HEK293 (cell line): ENCODE measurements around the gene CYTH3.
A peak's percentile ranks its signal among the peaks of the same experiment; 100 is the strongest.

ENCODE experiments used
- CTCF ChIA-PET: fragments of 350-600 bp; formaldehyde crosslinking; extraction: SDS; loops from one replicate; lab custom pipeline; 2021; ENCODE audit warnings: antibody characterized with exemption; lab: Yijun Ruan, JAX
- POLR2A ChIA-PET: fragments of 300-600 bp; formaldehyde crosslinking; extraction: SDS; loops from one replicate; lab custom pipeline; 2020; ENCODE audit warnings: antibody characterized with exemption, inconsistent platforms; lab: Yijun Ruan, JAX
- H3K27ac ChIP-seq: fragments of 200-500 bp; sonication (Bioruptor generic); 2 replicates; pipeline ENCODE4 v1.5.1; 2014; ENCODE audit warnings: low read depth, low read length, control low read depth, inconsistent platforms; ENCODE audit errors: extremely low read depth
- H3K36me3 ChIP-seq, 2 experiments: fragments of 200-500 bp in 1 of 2; sonication (Bioruptor generic) in 1 of 2; 1 replicate in 1 of 2; 2 replicates in 1 of 2; pipeline ENCODE4 v1.5.1; 2014 to 2017; ENCODE audit warnings: inconsistent platforms in 2 of 2, low read length in 2 of 2; ENCODE audit not compliant: control insufficient read depth in 2 of 2, insufficient read depth in 1 of 2
- H3K4me1 ChIP-seq: fragments of 200-500 bp; sonication (Bioruptor generic); 2 replicates; pipeline ENCODE4 v1.5.1; 2014; ENCODE audit warnings: mild to moderate bottlenecking, low read length, inconsistent platforms; ENCODE audit not compliant: control insufficient read depth, insufficient read depth
- H3K4me3 ChIP-seq: 2 replicates; pipeline ENCODE4 v1.5.1; 2011; ENCODE audit warnings: low read depth, mild to moderate bottlenecking, control low read depth, low read length, moderate library complexity
- H3K9me3 ChIP-seq: fragments of 200-500 bp; sonication (Bioruptor generic); 2 replicates; pipeline ENCODE4 v1.5.1; 2014; ENCODE audit warnings: low read depth, low read length, inconsistent platforms; ENCODE audit not compliant: control insufficient read depth, insufficient read depth
- GLIS2 ChIP-seq: fragments of 450-650 bp; formaldehyde crosslinking; IDR thresholded peaks from 2 replicates; pipeline ENCODE4 v1.5.1; 2016; ENCODE audit warnings: missing biosample characterization, missing genetic modification characterization
- KLF16 ChIP-seq: fragments of 450-650 bp; formaldehyde crosslinking; IDR thresholded peaks from 2 replicates; pipeline ENCODE4 v1.5.1; 2017; ENCODE audit warnings: missing biosample characterization, missing genetic modification characterization
- OVOL3 ChIP-seq: fragments of 450-650 bp; formaldehyde crosslinking; IDR thresholded peaks from 2 replicates; pipeline ENCODE4 v1.5.1; 2016; ENCODE audit warnings: missing biosample characterization, missing genetic modification characterization
- PRDM1 ChIP-seq: fragments of 450-650 bp; formaldehyde crosslinking; IDR thresholded peaks from 2 replicates; pipeline ENCODE4; 2016; ENCODE audit warnings: missing biosample characterization, missing genetic modification characterization
- SALL2 ChIP-seq: fragments of 450-650 bp; formaldehyde crosslinking; IDR thresholded peaks from 2 replicates; pipeline ENCODE4 v1.5.0; 2017; ENCODE audit warnings: missing biosample characterization, mild to moderate bottlenecking, missing genetic modification characterization, borderline replicate concordance
- TCF7L2 ChIP-seq: IDR thresholded peaks from 2 replicates; pipeline ENCODE4 v1.6.1; 2011; ENCODE audit warnings: low read depth, mild to moderate bottlenecking, inconsistent platforms, low read length, moderate library complexity, borderline replicate concordance
- ZEB2 ChIP-seq: fragments of 450-650 bp; formaldehyde crosslinking; IDR thresholded peaks from 2 replicates; pipeline ENCODE4 v1.5.1; 2016; ENCODE audit warnings: missing biosample characterization, missing genetic modification characterization
- ZNF146 ChIP-seq: fragments of 450-650 bp; formaldehyde crosslinking; IDR thresholded peaks from 2 replicates; pipeline ENCODE4 v1.5.1; 2016; ENCODE audit warnings: missing biosample characterization, missing genetic modification characterization
- ZNF155 ChIP-seq: fragments of 450-650 bp; formaldehyde crosslinking; IDR thresholded peaks from 2 replicates; pipeline ENCODE4 v1.5.1; 2016; ENCODE audit warnings: missing biosample characterization, missing genetic modification characterization
- ZNF24 ChIP-seq: fragments of 450-650 bp; formaldehyde crosslinking; IDR thresholded peaks from 2 replicates; pipeline ENCODE4 v1.5.1; 2016; ENCODE audit warnings: missing biosample characterization, missing genetic modification characterization
- ZNF324 ChIP-seq: fragments of 450-650 bp; formaldehyde crosslinking; IDR thresholded peaks from 2 replicates; pipeline ENCODE4 v1.5.1; 2016; ENCODE audit warnings: missing biosample characterization, missing genetic modification characterization
- ZNF366 ChIP-seq: fragments of 450-650 bp; formaldehyde crosslinking; conservative IDR thresholded peaks from 2 replicates; pipeline ENCODE4 v1.5.1; 2016; ENCODE audit warnings: missing biosample characterization, missing genetic modification characterization
- ZNF394 ChIP-seq: fragments of 450-650 bp; formaldehyde crosslinking; IDR thresholded peaks from 2 replicates; pipeline ENCODE4 v1.5.1; 2016; ENCODE audit warnings: missing biosample characterization, missing genetic modification characterization, mild to moderate bottlenecking, moderate library complexity, borderline replicate concordance
- ZNF514 ChIP-seq: fragments of 450-650 bp; formaldehyde crosslinking; IDR thresholded peaks from 2 replicates; pipeline ENCODE4 v1.5.1; 2016; ENCODE audit warnings: missing biosample characterization, missing genetic modification characterization
- ZNF571 ChIP-seq: fragments of 450-650 bp; formaldehyde crosslinking; IDR thresholded peaks from 2 replicates; pipeline ENCODE4 v1.5.0; 2017; ENCODE audit warnings: missing biosample characterization, missing genetic modification characterization
- ZNF596 ChIP-seq: fragments of 450-650 bp; IDR thresholded peaks from 2 replicates; pipeline ENCODE4 v1.5.0; 2018; ENCODE audit warnings: missing biosample characterization, mild to moderate bottlenecking, missing genetic modification characterization, moderate library complexity
- ZNF629 ChIP-seq: fragments of 450-650 bp; formaldehyde crosslinking; IDR thresholded peaks from 2 replicates; pipeline ENCODE4 v1.5.1; 2017; ENCODE audit warnings: missing biosample characterization, missing genetic modification characterization
- ZNF660 ChIP-seq: fragments of 450-650 bp; IDR thresholded peaks from 2 replicates; pipeline ENCODE4 v1.5.1; 2018; ENCODE audit warnings: missing biosample characterization, mild to moderate bottlenecking, missing genetic modification characterization
- ZSCAN23 ChIP-seq: fragments of 450-650 bp; formaldehyde crosslinking; IDR thresholded peaks from 2 replicates; pipeline ENCODE4 v1.5.1; 2016; ENCODE audit warnings: missing biosample characterization, missing genetic modification characterization
- ZXDB ChIP-seq: fragments of 450-650 bp; formaldehyde crosslinking; IDR thresholded peaks from 2 replicates; pipeline ENCODE4 v1.5.1; 2016; ENCODE audit warnings: missing biosample characterization, missing genetic modification characterization
- TF ChIP-seq, protein P1 (sequence below): fragments of 450-650 bp; formaldehyde crosslinking; conservative IDR thresholded peaks from 2 replicates; pipeline ENCODE4 v1.5.1; 2016; ENCODE audit warnings: low read depth, missing biosample characterization, missing genetic modification characterization
- TF ChIP-seq, protein P2 (sequence below): fragments of 450-650 bp; formaldehyde crosslinking; IDR thresholded peaks from 2 replicates; pipeline ENCODE4 v1.5.1; 2017; ENCODE audit warnings: missing biosample characterization, missing genetic modification characterization
- TF ChIP-seq, protein P3 (sequence below): fragments of 450-650 bp; formaldehyde crosslinking; IDR thresholded peaks from 2 replicates; pipeline ENCODE4 v1.5.1; 2017; ENCODE audit warnings: missing biosample characterization, missing genetic modification characterization
- TF ChIP-seq, protein P4 (sequence below): fragments of 450-650 bp; formaldehyde crosslinking; IDR thresholded peaks from 2 replicates; pipeline ENCODE4 v1.5.1; 2016; ENCODE audit warnings: missing biosample characterization, missing genetic modification characterization

CYTH3 gene

DNA sequence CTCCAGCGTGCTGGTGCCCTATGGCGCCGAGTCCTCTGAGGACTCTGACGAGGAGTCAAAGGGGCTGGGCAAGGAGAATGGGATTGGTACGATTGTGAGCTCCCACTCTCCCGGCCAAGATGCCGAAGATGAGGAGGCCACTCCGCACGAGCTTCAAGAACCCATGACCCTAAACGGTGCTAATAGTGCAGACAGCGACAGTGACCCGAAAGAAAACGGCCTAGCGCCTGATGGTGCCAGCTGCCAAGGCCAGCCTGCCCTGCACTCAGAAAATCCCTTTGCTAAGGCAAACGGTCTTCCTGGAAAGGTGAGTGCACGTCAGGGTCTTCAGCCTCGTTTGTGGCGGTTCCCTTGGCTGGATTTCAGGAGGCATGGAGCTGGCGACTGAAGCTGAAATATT, 122.4 kb downstream of the CYTH3 start:
- no peak overlapping the region for H3K4me3 ChIP-seq
- no peaks in the 10 kb centered on the region for H3K9me3 ChIP-seq
- CTCF ChIA-PET = interaction anchor here (0.6 kb wide), 1 partner anchor 161 kb away, joined by 3 read pairs; no protein-coding TSS in a partner anchor
- H3K27ac ChIP-seq = peak overlapping the region; percentile 16; the same call in 1 of the 2 replicates
- POLR2A ChIA-PET = no interaction called here
- peaks cover 38 to 94% of the 10 kb centered on the region in 2 experiments for H3K36me3 ChIP-seq
- TF ChIP-seq ZNF571 (no peak), ZNF24 (no peak), GLIS2 (no peak), SALL2 (tag by site-specific recombination) (no peak), OVOL3 (tag by site-specific recombination) (no peak), ZEB2 (tag by site-specific recombination) (no peak), ZNF394 (tag by site-specific recombination) (no peak), ZXDB (no peak), ZSCAN23 (tag by site-specific recombination) (no peak), ZNF596 (tag by site-specific recombination) (no peak), TCF7L2 (no peak), ZNF324 (no peak), ZNF366 (no peak), ZNF514 (tag by site-specific recombination) (no peak)
- TF ChIP-seq, protein P1, sequence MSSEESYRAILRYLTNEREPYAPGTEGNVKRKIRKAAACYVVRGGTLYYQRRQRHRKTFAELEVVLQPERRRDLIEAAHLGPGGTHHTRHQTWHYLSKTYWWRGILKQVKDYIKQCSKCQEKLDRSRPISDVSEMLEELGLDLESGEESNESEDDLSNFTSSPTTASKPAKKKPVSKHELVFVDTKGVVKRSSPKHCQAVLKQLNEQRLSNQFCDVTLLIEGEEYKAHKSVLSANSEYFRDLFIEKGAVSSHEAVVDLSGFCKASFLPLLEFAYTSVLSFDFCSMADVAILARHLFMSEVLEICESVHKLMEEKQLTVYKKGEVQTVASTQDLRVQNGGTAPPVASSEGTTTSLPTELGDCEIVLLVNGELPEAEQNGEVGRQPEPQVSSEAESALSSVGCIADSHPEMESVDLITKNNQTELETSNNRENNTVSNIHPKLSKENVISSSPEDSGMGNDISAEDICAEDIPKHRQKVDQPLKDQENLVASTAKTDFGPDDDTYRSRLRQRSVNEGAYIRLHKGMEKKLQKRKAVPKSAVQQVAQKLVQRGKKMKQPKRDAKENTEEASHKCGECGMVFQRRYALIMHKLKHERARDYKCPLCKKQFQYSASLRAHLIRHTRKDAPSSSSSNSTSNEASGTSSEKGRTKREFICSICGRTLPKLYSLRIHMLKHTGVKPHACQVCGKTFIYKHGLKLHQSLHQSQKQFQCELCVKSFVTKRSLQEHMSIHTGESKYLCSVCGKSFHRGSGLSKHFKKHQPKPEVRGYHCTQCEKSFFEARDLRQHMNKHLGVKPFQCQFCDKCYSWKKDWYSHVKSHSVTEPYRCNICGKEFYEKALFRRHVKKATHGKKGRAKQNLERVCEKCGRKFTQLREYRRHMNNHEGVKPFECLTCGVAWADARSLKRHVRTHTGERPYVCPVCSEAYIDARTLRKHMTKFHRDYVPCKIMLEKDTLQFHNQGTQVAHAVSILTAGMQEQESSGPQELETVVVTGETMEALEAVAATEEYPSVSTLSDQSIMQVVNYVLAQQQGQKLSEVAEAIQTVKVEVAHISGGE = no peak
- TF ChIP-seq, protein P2, sequence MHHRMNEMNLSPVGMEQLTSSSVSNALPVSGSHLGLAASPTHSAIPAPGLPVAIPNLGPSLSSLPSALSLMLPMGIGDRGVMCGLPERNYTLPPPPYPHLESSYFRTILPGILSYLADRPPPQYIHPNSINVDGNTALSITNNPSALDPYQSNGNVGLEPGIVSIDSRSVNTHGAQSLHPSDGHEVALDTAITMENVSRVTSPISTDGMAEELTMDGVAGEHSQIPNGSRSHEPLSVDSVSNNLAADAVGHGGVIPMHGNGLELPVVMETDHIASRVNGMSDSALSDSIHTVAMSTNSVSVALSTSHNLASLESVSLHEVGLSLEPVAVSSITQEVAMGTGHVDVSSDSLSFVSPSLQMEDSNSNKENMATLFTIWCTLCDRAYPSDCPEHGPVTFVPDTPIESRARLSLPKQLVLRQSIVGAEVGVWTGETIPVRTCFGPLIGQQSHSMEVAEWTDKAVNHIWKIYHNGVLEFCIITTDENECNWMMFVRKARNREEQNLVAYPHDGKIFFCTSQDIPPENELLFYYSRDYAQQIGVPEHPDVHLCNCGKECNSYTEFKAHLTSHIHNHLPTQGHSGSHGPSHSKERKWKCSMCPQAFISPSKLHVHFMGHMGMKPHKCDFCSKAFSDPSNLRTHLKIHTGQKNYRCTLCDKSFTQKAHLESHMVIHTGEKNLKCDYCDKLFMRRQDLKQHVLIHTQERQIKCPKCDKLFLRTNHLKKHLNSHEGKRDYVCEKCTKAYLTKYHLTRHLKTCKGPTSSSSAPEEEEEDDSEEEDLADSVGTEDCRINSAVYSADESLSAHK (tag by site-specific recombination) = no peak
- H3K4me1 ChIP-seq = no peaks in the 10 kb centered on the region

DNA sequence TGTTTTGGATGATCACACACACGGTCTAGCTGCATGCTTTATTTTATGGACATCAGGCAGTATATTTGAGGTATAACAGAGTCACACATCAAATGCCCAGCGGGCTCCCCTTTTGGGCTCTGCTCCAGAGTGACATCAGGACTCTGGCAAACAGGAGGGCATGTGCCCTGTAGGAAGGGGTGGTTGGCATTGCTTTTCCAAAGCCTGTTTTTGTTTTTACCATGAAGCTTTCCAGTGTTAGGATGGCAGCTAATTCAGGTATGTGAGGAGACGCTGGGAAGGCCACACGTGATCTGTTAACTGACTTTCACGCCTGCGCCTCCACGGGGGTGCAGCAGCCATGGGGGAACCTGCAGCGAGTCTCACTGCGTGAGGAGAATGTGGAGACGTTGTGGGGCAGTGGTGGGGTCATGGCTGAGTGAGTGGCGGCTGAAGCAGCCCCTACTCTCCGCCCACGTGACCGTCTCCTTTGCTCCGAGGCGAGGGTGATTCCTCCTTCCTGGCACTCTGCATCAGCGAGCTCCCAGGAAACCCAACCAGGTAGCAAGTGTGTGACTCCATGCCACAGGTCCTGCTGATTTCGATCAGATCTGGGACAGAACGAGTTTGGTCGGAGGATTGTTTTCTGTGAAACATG, 123.6 kb downstream of the CYTH3 start:
- POLR2A ChIA-PET = no interaction called here
- CTCF ChIA-PET = interaction anchor here (0.6 kb wide), 1 partner anchor 292 kb away, joined by 5 read pairs; no protein-coding TSS in a partner anchor
- H3K27ac ChIP-seq = no peak overlapping the region
- H3K36me3 ChIP-seq = peaks cover 42 to 93% of the 10 kb centered on the region in 2 experiments
- no peaks in the 10 kb centered on the region for H3K9me3 ChIP-seq
- no peak overlapping the region for H3K4me3 ChIP-seq
- H3K4me1 ChIP-seq = no peaks in the 10 kb centered on the region
- no peak for TF ChIP-seq ZNF629 (tag by site-specific recombination)
- TF ChIP-seq, protein P3, sequence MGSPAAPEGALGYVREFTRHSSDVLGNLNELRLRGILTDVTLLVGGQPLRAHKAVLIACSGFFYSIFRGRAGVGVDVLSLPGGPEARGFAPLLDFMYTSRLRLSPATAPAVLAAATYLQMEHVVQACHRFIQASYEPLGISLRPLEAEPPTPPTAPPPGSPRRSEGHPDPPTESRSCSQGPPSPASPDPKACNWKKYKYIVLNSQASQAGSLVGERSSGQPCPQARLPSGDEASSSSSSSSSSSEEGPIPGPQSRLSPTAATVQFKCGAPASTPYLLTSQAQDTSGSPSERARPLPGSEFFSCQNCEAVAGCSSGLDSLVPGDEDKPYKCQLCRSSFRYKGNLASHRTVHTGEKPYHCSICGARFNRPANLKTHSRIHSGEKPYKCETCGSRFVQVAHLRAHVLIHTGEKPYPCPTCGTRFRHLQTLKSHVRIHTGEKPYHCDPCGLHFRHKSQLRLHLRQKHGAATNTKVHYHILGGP = no peak
- TF ChIP-seq, protein P4, sequence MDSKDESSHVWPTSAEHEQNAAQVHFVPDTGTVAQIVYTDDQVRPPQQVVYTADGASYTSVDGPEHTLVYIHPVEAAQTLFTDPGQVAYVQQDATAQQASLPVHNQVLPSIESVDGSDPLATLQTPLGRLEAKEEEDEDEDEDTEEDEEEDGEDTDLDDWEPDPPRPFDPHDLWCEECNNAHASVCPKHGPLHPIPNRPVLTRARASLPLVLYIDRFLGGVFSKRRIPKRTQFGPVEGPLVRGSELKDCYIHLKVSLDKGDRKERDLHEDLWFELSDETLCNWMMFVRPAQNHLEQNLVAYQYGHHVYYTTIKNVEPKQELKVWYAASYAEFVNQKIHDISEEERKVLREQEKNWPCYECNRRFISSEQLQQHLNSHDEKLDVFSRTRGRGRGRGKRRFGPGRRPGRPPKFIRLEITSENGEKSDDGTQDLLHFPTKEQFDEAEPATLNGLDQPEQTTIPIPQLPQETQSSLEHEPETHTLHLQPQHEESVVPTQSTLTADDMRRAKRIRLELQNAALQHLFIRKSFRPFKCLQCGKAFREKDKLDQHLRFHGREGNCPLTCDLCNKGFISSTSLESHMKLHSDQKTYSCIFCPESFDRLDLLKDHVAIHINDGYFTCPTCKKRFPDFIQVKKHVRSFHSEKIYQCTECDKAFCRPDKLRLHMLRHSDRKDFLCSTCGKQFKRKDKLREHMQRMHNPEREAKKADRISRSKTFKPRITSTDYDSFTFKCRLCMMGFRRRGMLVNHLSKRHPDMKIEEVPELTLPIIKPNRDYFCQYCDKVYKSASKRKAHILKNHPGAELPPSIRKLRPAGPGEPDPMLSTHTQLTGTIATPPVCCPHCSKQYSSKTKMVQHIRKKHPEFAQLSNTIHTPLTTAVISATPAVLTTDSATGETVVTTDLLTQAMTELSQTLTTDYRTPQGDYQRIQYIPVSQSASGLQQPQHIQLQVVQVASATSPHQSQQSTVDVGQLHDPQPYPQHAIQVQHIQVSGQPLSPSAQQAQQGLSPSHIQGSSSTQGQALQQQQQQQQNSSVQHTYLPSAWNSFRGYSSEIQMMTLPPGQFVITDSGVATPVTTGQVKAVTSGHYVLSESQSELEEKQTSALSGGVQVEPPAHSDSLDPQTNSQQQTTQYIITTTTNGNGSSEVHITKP (tag by site-specific recombination) = no peak
- no peak for TF ChIP-seq PRDM1 (tag by site-specific recombination)
- TF ChIP-seq ZNF146 (tag by site-specific recombination) = no peak
- TF ChIP-seq KLF16 (tag by site-specific recombination) = no peak
- no peak for TF ChIP-seq ZNF155 (tag by site-specific recombination)
- no peak for TF ChIP-seq ZNF660
